Placental epithelial cell (primary cell): ENCODE results near the gene RPL37A. TPM values are rescaled to one million over a fixed set of nuclear protein-coding genes. Genes with fewer than 3 reads are reported as not detected.

Experiments
- total RNA-seq: library from RNA; depleted of rRNA; stranded (reverse); fragments of >200 nt; gene quantifications from 2 replicates; pipeline ENCODE4 v1.2.3, GENCODE V29; 2012

Gene RPL37A
- total RNA-seq = 629 and 1,937 TPM in 2 replicates

DNA sequence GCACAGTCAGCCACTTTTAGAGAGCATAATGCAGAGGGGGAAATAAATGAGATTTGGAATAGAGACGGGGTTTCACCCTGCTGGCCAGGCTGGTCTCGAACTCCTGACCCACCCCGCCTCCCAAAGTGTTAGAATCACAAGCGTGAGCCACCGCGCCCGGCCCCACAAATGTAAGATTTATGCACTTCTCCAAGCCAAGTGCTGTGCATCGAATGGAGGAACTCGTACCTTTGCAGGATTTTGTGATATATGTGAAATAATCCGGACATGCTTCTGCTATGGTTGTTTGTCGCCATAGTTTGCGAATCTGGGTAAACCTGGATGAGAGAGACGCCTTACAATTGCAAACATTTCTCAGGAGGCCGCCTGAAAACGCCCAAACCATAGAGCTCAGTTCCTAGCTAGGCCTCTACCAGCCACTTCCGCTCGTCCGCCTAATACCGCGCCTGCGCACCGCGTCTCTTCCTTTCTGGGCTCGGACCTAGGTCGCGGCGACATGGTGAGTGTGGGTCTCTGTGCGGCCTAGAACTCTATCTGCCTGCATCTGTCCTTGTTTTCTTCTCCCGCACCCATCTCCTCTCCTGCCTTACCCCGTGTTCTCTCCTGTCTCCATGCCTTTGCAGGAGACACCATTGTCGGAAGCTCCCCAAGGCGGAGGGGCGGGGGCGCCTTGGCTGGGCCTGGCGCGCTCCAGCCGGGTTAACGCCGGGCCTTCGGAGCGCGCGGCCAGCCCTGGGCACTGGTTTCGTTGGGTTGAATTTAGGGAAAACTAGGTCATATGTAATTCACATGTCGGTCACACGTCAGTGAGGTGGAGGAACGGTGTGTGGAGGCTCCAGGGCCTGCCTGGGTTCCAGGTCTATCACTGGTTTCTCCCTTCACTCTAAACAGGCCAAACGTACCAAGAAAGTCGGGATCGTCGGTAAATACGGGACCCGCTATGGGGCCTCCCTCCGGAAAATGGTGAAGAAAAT is at the start of gene RPL37A:
Gene RPL37A, plus strand, starts transcription at position 466 of the 974 bp plus-strand sequence. Its CDS starts 31 bp downstream, at position 497.

Other genes with a start within 250 kb of the RPL37A start
- gene MARCHF4, start 126.4 kb upstream of the RPL37A start, total RNA-seq = 0.39 and 8.0 TPM in 2 replicates
- gene SMARCAL1, start 86.4 kb upstream of the RPL37A start, total RNA-seq = 13.4 and 20.4 TPM in 2 replicates
- gene IGFBP2, start 134.6 kb downstream of the RPL37A start, total RNA-seq = 357 and 775 TPM in 2 replicates
- gene IGFBP5, start 196.7 kb downstream of the RPL37A start, total RNA-seq = 3.0 and 335 TPM in 2 replicates